ENCODE measurements around the gene CLUH.

Gene CLUH

DNA sequence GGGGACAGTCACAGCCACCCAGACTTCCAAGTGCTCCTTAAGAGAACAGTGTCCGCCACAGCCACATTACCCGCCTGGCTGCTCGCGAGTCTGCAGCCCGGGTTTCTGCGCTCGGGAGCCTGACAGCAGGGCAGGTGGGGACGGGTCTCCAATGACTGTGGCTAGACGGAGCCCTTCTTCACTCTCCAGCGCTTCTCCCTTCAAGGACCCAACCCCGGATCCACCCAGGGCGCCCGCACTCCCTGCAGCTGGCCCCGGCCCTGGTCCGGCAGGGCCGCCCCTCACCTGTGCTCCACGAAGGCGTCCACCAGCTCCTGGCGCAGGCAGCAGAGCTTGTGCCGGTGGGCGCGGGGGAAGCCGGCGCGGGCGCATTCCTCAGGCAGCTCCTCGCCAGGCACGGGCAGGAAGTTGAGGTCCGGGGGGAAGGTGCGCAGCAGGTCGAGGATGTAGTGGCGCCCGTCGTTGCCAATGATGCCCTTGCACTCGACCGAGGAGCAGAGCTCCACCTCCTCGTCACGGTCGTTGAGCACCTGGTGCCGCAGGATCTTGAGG lies 13.9 kb downstream of the CLUH start:
- H3K27me3 ChIP-seq (ENCODE audit: insufficient read depth, low read depth, severe bottlenecking): no peaks in the 10 kb centered on the region
- H3K36me3 ChIP-seq: peaks cover 82% of the 10 kb centered on the region
- H3K9me3 ChIP-seq (ENCODE audit: severe bottlenecking): no peaks in the 10 kb centered on the region
- no peak for DNase-seq
- TF ChIP-seq, protein P1, sequence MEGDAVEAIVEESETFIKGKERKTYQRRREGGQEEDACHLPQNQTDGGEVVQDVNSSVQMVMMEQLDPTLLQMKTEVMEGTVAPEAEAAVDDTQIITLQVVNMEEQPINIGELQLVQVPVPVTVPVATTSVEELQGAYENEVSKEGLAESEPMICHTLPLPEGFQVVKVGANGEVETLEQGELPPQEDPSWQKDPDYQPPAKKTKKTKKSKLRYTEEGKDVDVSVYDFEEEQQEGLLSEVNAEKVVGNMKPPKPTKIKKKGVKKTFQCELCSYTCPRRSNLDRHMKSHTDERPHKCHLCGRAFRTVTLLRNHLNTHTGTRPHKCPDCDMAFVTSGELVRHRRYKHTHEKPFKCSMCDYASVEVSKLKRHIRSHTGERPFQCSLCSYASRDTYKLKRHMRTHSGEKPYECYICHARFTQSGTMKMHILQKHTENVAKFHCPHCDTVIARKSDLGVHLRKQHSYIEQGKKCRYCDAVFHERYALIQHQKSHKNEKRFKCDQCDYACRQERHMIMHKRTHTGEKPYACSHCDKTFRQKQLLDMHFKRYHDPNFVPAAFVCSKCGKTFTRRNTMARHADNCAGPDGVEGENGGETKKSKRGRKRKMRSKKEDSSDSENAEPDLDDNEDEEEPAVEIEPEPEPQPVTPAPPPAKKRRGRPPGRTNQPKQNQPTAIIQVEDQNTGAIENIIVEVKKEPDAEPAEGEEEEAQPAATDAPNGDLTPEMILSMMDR (IDR thresholded peaks at IDR 0.05; ENCODE audit: low read depth, low read length): no peak
- H3K27ac ChIP-seq: no peak overlapping the region
- H3K4me3 ChIP-seq (ENCODE audit: low read depth, low read length): no peak overlapping the region

DNA sequence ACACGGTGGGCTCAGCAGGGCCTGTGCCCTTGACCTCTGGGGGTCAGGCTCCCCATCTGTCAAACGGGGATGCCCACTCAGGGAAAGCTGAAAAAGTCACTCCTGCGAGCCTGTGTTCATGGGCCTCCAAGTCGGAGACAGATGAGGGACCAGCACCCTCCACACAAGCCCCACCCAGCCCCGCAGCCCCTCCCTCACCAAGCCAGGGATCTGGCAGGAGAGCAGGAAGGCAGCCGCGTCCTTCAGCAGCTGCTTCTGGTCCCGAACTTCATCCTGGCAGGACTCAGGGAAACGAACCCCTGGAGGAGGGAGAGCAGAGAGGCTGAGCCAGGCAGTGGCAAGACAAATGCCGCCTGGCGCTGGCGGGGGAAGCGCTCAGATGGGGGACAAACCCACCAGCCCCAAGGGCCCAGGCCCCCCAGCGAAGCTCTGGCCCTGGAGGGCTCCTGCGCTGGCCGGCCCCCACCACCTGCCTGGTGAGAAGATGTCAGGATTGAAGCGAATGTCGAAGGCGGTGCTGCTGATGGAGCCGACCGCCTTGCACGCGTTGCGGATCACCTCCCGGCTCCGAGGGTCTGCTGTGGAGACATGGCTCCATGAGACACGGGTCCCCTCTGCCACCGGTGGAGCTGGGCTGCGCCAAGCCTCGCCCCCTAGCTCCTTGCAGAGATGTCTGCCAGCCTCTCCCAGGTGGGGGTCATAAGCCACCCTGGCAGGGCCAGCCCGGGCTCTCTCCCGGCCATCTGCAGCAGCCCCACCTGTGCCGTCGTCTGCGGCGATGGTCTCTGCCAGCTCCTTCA lies 15.4 kb downstream of the CLUH start:
- H3K36me3 ChIP-seq: peaks cover 82% of the 10 kb centered on the region

DNA sequence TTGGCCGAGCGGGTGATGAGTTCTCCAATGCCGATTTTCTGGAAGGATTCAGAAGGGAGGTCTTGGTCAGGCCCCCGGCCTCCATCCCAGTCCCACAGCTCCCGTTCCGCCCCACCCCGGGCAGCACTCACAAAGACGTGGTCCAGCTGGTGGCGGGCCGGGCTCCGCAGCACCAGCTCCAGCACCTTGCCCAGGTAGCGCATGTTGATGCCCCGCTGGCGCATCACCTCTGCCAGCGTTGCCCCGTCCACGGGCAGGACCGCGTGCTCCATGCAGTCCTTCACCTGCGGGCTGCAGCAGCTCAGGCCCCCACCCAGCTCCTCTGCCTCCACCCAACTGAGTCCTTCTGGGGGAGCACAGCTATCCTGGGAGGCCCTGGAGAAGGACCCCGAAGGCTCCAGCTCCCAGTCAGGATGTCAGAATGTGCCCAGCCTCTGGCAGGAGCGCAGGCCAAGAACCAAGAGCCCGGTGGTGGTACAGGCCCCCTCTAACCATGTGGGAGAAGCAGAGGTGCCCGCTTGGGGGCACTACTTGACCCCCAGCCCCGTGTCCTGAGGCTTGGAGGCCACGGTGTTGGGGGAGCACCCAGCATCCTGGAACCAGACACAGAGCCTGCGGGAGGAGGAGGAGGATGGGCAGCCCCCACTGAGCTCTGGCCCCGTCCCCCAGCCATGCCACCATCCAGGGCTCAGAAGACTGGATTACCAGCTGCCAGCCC lies 16.2 kb downstream of the CLUH start:
- TF ChIP-seq, protein P1 (IDR thresholded peaks at IDR 0.05; ENCODE audit: low read depth, low read length): no peak
- DNase-seq: no peak

More for the DNA sequence above, 15.4 kb downstream of the CLUH start:
- TF ChIP-seq, protein P1 (IDR thresholded peaks at IDR 0.05; ENCODE audit: low read depth, low read length): no peak
- no peak for DNase-seq
- Histone ChIP-seq H3K9me3 (ENCODE audit: severe bottlenecking) (no peaks in the 10 kb centered on the region), H3K4me3 (ENCODE audit: low read depth, low read length) (no peak overlapping the region), H3K27me3 (ENCODE audit: insufficient read depth, low read depth, severe bottlenecking) (no peaks in the 10 kb centered on the region), H3K27ac (no peak overlapping the region)

DNA sequence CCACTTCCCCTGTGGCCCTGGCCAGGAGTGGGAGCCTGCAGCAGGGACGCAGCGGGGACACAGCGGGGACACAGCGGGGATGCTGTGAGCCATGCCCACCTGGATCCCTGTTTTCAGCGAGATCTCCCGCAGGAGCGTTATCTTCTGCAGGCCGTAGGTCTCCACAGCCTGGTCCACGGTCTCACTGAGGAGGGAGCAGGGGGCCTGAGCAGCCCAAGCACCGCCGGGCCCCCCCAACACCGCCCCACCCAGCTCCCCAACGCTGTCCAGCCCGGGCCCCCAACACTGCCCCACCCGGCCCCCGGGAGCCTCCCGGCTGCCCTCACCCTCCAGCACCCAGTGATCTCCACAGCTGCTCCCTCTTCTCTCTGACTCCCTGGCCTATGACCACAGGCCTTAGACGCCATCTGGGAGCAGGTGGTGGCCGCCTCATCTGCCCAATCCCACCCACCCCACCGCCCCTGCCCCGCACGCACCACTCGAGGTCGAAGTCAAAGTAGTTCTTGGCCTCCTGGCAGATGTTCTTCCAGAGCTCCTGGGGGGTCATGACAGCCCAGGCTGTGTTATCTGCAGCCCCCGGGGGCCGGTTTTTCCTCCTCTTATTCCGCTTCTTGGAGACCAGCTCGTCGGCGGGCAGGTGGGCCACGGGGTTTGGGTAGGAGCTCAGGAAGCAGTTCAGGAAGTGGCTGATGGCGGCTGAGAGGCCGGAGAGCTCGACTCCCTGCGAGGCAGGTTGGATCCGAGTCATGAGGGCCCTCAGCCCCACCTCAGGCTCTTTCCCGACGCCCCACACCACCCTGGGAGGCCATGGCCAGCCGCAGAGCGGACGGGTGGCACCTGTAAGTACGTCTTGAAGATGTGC lies 17.0 kb downstream of the CLUH start:
- TF ChIP-seq, protein P1 (IDR thresholded peaks at IDR 0.05; ENCODE audit: low read depth, low read length): no peak
- Histone ChIP-seq H3K36me3 (peaks cover 81% of the 10 kb centered on the region), H3K4me3 (ENCODE audit: low read depth, low read length) (no peak overlapping the region), H3K27ac (no peak overlapping the region), H3K9me3 (ENCODE audit: severe bottlenecking) (no peaks in the 10 kb centered on the region), H3K27me3 (ENCODE audit: insufficient read depth, low read depth, severe bottlenecking) (no peaks in the 10 kb centered on the region)
- no peak for DNase-seq

More for the DNA sequence above, 16.2 kb downstream of the CLUH start:
- Histone ChIP-seq H3K4me3 (ENCODE audit: low read depth, low read length) (no peak overlapping the region), H3K36me3 (peaks cover 82% of the 10 kb centered on the region), H3K27me3 (ENCODE audit: insufficient read depth, low read depth, severe bottlenecking) (no peaks in the 10 kb centered on the region), H3K27ac (no peak overlapping the region), H3K9me3 (ENCODE audit: severe bottlenecking) (no peaks in the 10 kb centered on the region)

DNA sequence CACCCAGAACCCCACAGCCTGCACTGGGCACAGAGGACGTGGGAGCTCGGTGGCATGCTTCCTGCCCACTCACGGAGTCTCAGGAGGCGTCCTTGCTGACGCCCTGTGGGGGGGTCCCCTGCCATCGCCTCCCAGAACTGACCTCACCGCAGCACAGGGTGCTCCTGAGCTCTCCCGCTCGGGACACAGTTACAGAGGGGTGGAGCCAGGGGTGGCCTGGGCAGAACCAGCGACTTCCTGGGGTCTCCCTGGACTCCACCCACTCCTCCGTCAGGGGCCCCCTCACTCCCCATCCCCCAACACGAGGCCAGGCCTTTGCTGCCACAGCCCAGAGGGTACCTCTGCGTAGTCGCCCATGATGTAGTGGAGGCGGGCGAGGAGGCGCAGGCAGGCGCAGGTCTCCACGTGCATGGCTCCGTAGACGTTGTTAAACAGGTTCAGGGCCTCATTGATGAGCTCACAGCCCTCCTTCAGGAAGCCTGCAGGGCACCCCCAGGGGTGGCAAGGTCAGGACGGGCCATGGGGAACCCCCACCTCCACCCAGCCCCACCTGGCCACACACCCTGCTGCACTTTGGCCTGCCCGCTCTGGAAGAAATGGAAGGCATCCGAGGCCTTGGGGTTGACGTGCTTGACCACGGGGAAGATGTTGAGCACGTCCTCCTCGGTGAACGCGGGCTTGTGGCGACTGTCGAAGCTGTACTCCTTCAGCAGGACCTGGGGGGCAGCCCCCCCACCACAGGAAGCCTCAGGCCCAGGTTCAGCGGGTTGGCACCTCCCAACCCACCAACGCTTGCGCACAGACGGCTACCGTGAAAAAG lies 17.8 kb downstream of the CLUH start:
- no peak overlapping the region for H3K27ac ChIP-seq

More for the DNA sequence above, 17.8 kb downstream of the CLUH start:
- TF ChIP-seq, protein P1 (IDR thresholded peaks at IDR 0.05; ENCODE audit: low read depth, low read length): no peak
- peaks cover 78% of the 10 kb centered on the region for H3K36me3 ChIP-seq
- H3K4me3 ChIP-seq (ENCODE audit: low read depth, low read length): no peak overlapping the region
- DNase-seq: no peak
- no peaks in the 10 kb centered on the region for H3K27me3 ChIP-seq (ENCODE audit: insufficient read depth, low read depth, severe bottlenecking)
- no peaks in the 10 kb centered on the region for H3K9me3 ChIP-seq (ENCODE audit: severe bottlenecking)

Measured in WERI-Rb-1 (cell line).